SK-N-SH (cell line): ENCODE results near the gene SLC30A2. TPM values are rescaled to one million over a fixed set of nuclear protein-coding genes. Genes with fewer than 3 reads are reported as not detected.

ENCODE experiments used
- CTCF ChIA-PET: fragments of 300-600, 350-600 bp; formaldehyde crosslinking; extraction: SDS; loops from one replicate; lab custom pipeline; 2021; lab: Yijun Ruan, JAX
- POLR2A ChIA-PET: fragments of 350-600 bp; sonication (Branson Sonifier 250); formaldehyde crosslinking; extraction: SDS; loops from one replicate; lab custom pipeline; 2020; ENCODE audit warnings: antibody characterized with exemption, inconsistent platforms; lab: Yijun Ruan, JAX
- DNase-seq: peaks from one replicate; pipeline ENCODE4 v3.0.0; 2012
- H2AFZ ChIP-seq: fragments of 200-600 bp; sonication (generic); 2 replicates; pipeline ENCODE4 v1.8.1; 2016; ENCODE audit warnings: antibody characterized with exemption, mild to moderate bottlenecking, low read depth
- H3F3A ChIP-seq: fragments of 200-600 bp; sonication (generic); replicated peaks from 2 replicates; pipeline ENCODE3; 2016; ENCODE audit warnings: antibody characterized with exemption, mild to moderate bottlenecking; ENCODE audit not compliant: insufficient read depth
- H3K27ac ChIP-seq, 2 experiments: fragments of 200-500 bp in 1 of 2; fragments of 200-600 bp in 1 of 2; sonication (Bioruptor generic) in 1 of 2; sonication (generic), shearing (Covaris generic) in 1 of 2; 2 replicates each; pipeline versions ENCODE4 v1.5.1 to v1.6.1; 2014 to 2016; ENCODE audit warnings: low read depth in 2 of 2, inconsistent platforms in 1 of 2, low read length in 1 of 2, mild to moderate bottlenecking in 1 of 2, mixed read lengths in 1 of 2
- H3K27me3 ChIP-seq: fragments of 200-600 bp; sonication (generic), shearing (Covaris generic); 2 replicates; pipeline ENCODE4 v1.6.1; 2016; ENCODE audit warnings: mixed run types; ENCODE audit not compliant: insufficient read depth
- H3K36me3 ChIP-seq, 2 experiments: fragments of 200-500 bp in 1 of 2; fragments of 200-600 bp in 1 of 2; sonication (Bioruptor generic) in 1 of 2; sonication (generic) in 1 of 2; replicated peaks in 1 of 2; 2 replicates each; pipeline versions ENCODE3 to v1.5.1; 2014 to 2016; ENCODE audit warnings: low read length in 1 of 2, mild to moderate bottlenecking in 1 of 2; ENCODE audit not compliant: insufficient read depth in 2 of 2, control insufficient read depth in 1 of 2
- H3K4me1 ChIP-seq, 2 experiments: fragments of 200-500 bp in 1 of 2; fragments of 200-600 bp in 1 of 2; sonication (Bioruptor generic) in 1 of 2; sonication (generic), shearing (Covaris generic) in 1 of 2; 2 replicates each; pipeline versions ENCODE4 v1.5.1 to v1.6.1; 2014 to 2016; ENCODE audit warnings: low read depth in 1 of 2, low read length in 1 of 2, mixed run types in 1 of 2; ENCODE audit not compliant: insufficient read depth in 2 of 2, control insufficient read depth in 1 of 2
- H3K4me2 ChIP-seq: fragments of 200-600 bp; sonication (generic), shearing (Covaris generic); 2 replicates; pipeline ENCODE4 v1.6.1; 2017; ENCODE audit warnings: mixed run types
- H3K4me3 ChIP-seq, 2 experiments: fragments of 200-500 bp in 1 of 2; fragments of 200-600 bp in 1 of 2; sonication (Bioruptor generic) in 1 of 2; sonication (generic), shearing (Covaris generic) in 1 of 2; 2 replicates each; pipeline versions ENCODE4 v1.5.1 to v1.8.1; 2014 to 2016; ENCODE audit warnings: low read depth in 2 of 2, inconsistent platforms in 1 of 2, low read length in 1 of 2, mild to moderate bottlenecking in 1 of 2, mixed read lengths in 1 of 2, moderate library complexity in 1 of 2
- H3K79me2 ChIP-seq: fragments of 200-600 bp; sonication (generic); 2 replicates; pipeline ENCODE4 v1.8.1; 2017; ENCODE audit warnings: mild to moderate bottlenecking; ENCODE audit not compliant: insufficient read depth
- H3K9ac ChIP-seq: fragments of 200-600 bp; sonication (generic); 2 replicates; pipeline ENCODE4 v1.6.1; 2017; ENCODE audit warnings: mixed run types
- H3K9me2 ChIP-seq: fragments of 200-600 bp; sonication (generic); 2 replicates; pipeline ENCODE4 v1.6.1; 2017; ENCODE audit warnings: mixed run types
- H3K9me3 ChIP-seq: fragments of 200-600 bp; sonication (generic); 2 replicates; pipeline ENCODE4 v1.6.1; 2017; ENCODE audit warnings: mixed run types, mild to moderate bottlenecking, moderate library complexity
- H4K20me1 ChIP-seq: fragments of 200-600 bp; sonication (generic); 2 replicates; pipeline ENCODE4 v1.6.1; 2017; ENCODE audit warnings: mild to moderate bottlenecking, mixed run types; ENCODE audit not compliant: insufficient read depth
- CHD2 ChIP-seq: fragments of 150-350 bp; IDR thresholded peaks from 2 replicates; pipeline ENCODE4 v1.6.1; 2018; ENCODE audit warnings: low read length; ENCODE audit not compliant: partially characterized antibody
- ELF1 ChIP-seq: IDR thresholded peaks from 2 replicates; pipeline ENCODE4 v1.4.0; 2012
- EZH2phosphoT487 ChIP-seq: fragments of 200-600 bp; sonication (generic); IDR thresholded peaks from 2 replicates; pipeline ENCODE4 v1.6.1; 2017; ENCODE audit warnings: low read depth, mixed run types, mild to moderate bottlenecking, antibody characterized with exemption, moderate library complexity, borderline replicate concordance
- FOSL2 ChIP-seq: IDR thresholded peaks from 2 replicates; pipeline ENCODE4 v1.4.0; 2012; ENCODE audit warnings: low read depth, mild to moderate bottlenecking, moderate library complexity, borderline replicate concordance
- NFIC ChIP-seq: IDR thresholded peaks from 2 replicates; pipeline ENCODE4 v1.4.0; 2012; ENCODE audit warnings: borderline replicate concordance
- RAD21 ChIP-seq: IDR thresholded peaks from 2 replicates; pipeline ENCODE4 v1.6.1; 2012; ENCODE audit warnings: mild to moderate bottlenecking, low read length
- RCOR1 ChIP-seq: fragments of 150-350 bp; IDR thresholded peaks from 2 replicates; pipeline ENCODE4 v1.6.1; 2017; ENCODE audit warnings: antibody characterized with exemption, low read length
- RFX5 ChIP-seq: IDR thresholded peaks from 2 replicates; pipeline ENCODE4 v1.6.1; 2012; ENCODE audit warnings: mild to moderate bottlenecking, improper control_type of control experiment, low read length
- TCF12 ChIP-seq: IDR thresholded peaks from 2 replicates; pipeline ENCODE4 v1.4.0; 2012
- WGBS: methylation state at CpG from one replicate; pipeline ENCODE4 v1.1.6; 2017; ENCODE audit warnings: low lambda C conversion rate; 5-methylcytosine and 5-hydroxymethylcytosine counted together
- polyA plus RNA-seq, 3 experiments: library from polyadenylated mRNA; depleted of rRNA; stranded (reverse); fragments of >200 nt; gene quantifications; 2 replicates each; pipeline ENCODE4 v1.2.3, GENCODE V29; 2012
- TF ChIP-seq, protein P1 (sequence below): IDR thresholded peaks from 2 replicates; pipeline ENCODE4 v1.4.0; 2012; ENCODE audit warnings: low read depth, borderline replicate concordance
- TF ChIP-seq, protein P2 (sequence below): IDR thresholded peaks from 2 replicates; pipeline ENCODE4 v1.4.0; 2012; ENCODE audit warnings: low read depth

Gene SLC30A2
- polyA plus RNA-seq, 1 of the 3 experiments (the other 2 are of a cell fraction) = not detected

DNA sequence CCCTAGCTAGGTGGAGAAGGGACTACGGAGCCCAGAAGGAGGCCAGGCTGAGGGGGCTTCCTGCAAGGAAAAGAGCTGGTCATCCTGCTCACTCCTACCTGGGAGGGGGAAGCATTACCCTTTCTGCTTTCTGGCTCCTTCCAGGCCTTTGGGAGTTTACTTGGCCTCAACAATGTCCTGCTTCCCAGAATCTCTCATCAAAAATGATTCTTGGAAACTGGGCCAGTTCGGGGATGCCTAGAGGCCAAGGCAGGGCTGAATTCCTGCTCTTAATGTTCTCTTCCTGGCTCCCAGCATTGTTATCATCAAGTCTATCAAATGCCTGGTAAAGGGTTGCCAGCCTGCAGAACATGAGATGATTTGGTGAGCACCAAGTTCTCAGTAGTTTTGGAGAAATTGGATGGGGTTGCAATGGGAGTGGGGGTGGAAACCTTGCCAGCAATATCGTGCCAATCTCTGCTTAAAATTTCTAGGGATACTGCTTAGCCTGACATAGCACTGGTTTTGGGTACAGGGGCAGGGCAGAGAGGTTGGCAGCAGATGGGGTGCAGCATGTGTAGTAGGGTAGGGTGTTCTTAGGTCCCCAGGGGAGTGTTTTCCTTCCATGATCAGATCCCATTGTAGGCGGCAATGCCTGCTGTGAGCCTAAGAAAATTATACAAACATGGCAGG, 40.3 kb downstream of the SLC30A2 start:
- H4K20me1 ChIP-seq = no peaks in the 10 kb centered on the region
- H3F3A ChIP-seq = no peaks in the 10 kb centered on the region
- TF ChIP-seq FOSL2 (no peak), RCOR1 (no peak), RFX5 (no peak)
- TF ChIP-seq, protein P1, sequence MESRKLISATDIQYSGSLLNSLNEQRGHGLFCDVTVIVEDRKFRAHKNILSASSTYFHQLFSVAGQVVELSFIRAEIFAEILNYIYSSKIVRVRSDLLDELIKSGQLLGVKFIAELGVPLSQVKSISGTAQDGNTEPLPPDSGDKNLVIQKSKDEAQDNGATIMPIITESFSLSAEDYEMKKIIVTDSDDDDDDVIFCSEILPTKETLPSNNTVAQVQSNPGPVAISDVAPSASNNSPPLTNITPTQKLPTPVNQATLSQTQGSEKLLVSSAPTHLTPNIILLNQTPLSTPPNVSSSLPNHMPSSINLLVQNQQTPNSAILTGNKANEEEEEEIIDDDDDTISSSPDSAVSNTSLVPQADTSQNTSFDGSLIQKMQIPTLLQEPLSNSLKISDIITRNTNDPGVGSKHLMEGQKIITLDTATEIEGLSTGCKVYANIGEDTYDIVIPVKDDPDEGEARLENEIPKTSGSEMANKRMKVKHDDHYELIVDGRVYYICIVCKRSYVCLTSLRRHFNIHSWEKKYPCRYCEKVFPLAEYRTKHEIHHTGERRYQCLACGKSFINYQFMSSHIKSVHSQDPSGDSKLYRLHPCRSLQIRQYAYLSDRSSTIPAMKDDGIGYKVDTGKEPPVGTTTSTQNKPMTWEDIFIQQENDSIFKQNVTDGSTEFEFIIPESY = no peak
- H3K4me2 ChIP-seq = no peak overlapping the region
- H3K9me2 ChIP-seq = no peaks in the 10 kb centered on the region
- ChIA-PET POLR2A (no interaction called here), CTCF (interaction anchor here (1.3 to 14.4 kb wide), 3 partner anchors 12 to 126 kb away, joined by 3 to 344 read pairs (median 7); partner anchors contain the start of gene STMN1)
- DNase-seq = no peak
- no peak overlapping the region for H3K4me3 ChIP-seq
- H2AFZ ChIP-seq = no peak overlapping the region
- no peaks in the 10 kb centered on the region for H3K27me3 ChIP-seq
- no peaks in the 10 kb centered on the region for H3K79me2 ChIP-seq
- no peaks in the 10 kb centered on the region for H3K4me1 ChIP-seq
- no peaks in the 10 kb centered on the region for H3K36me3 ChIP-seq
- no peak overlapping the region for H3K27ac ChIP-seq
- no peak overlapping the region for H3K9ac ChIP-seq
- H3K9me3 ChIP-seq = no peaks in the 10 kb centered on the region
- 50% methylated on average over 4 of the region's 4 CpGs for WGBS

DNA sequence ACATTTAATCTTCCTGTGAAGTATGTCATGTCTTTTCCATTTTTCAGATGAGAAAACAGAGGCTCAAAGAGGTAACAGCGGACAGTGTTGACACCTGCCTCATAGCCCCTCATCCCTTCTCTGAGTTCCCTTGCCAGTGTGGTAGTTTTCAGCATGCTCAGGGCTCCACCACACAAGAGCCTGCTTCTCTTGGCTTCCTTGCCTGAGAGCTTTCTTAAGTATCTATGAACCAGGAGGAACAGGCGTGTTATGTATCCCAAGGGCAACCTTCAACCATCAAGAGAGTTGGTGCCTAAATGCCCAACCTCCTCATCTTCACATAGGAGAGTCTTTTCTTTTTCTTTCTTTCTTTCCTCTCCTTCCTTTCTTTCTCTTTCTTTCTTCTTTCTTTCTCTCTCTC, 42.2 kb downstream of the SLC30A2 start:
- Histone ChIP-seq H3K27me3 (no peaks in the 10 kb centered on the region), H3K4me3 (no peak overlapping the region), H3K9me2 (no peaks in the 10 kb centered on the region), H4K20me1 (no peaks in the 10 kb centered on the region), H2AFZ (no peak overlapping the region), H3K9ac (no peak overlapping the region), H3K4me2 (no peak overlapping the region), H3K27ac (no peak overlapping the region), H3F3A (no peaks in the 10 kb centered on the region), H3K9me3 (no peaks in the 10 kb centered on the region), H3K79me2 (no peaks in the 10 kb centered on the region), H3K4me1 (peaks cover 0 to 6% of the 10 kb centered on the region in 2 experiments; a peak in 1 of 4 replicates), H3K36me3 (no peaks in the 10 kb centered on the region)
- CTCF ChIA-PET = interaction anchor here (0.9 to 14.4 kb wide), 4 partner anchors 9 to 103 kb away, joined by 3 to 344 read pairs (median 4); partner anchors contain the start of genes EXTL1 and STMN1
- no peak for DNase-seq
- no peak for TF ChIP-seq EZH2phosphoT487
- no peak for TF ChIP-seq ELF1
- TF ChIP-seq NFIC = no peak
- TF ChIP-seq TCF12 = no peak
- no peak for TF ChIP-seq FOSL2
- no peak for TF ChIP-seq CHD2
- TF ChIP-seq RAD21 = no peak
- TF ChIP-seq, protein P2, sequence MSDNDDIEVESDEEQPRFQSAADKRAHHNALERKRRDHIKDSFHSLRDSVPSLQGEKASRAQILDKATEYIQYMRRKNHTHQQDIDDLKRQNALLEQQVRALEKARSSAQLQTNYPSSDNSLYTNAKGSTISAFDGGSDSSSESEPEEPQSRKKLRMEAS = no peak
- POLR2A ChIA-PET = no interaction called here
- WGBS = 72% methylated on average over 2 of the region's 2 CpGs
